HepG2 (cell line): ENCODE data around the gene NUDT9.

Experiments used
- CTCF ChIP-seq: sonication (generic); formaldehyde crosslinking; IDR thresholded peaks from 2 replicates; pipeline ENCODE4 v1.5.0; 2020; ENCODE audit warnings: mild to moderate bottlenecking, missing genetic modification reagents, moderate library complexity
- KLF15 ChIP-seq: sonication (generic); formaldehyde crosslinking; IDR thresholded peaks from 2 replicates; pipeline ENCODE4 v1.8.1; 2023; ENCODE audit warnings: borderline replicate concordance, mild to moderate bottlenecking, inconsistent platforms, missing genetic modification reagents, mixed read lengths

- TF ChIP-seq KLF15 (CRISPR knock-in tag) (no peak; the same call in 1 of the 2 replicates), CTCF (CRISPR knock-in tag) (no peak)
Measured at GRCh38 chr4:87391576-87392054, 30.8 kb upstream of the NUDT9 start.
